GM21619 (cell line): Measurements from ENCODE around the gene HS3ST3A1.

ENCODE experiments used
- ATAC-seq: cut with Tn5 transposase; IDR thresholded peaks from one replicate; pipeline ENCODE4 v1.9.1; 2021; ENCODE audit not compliant: unreplicated experiment

HS3ST3A1 gene

DNA sequence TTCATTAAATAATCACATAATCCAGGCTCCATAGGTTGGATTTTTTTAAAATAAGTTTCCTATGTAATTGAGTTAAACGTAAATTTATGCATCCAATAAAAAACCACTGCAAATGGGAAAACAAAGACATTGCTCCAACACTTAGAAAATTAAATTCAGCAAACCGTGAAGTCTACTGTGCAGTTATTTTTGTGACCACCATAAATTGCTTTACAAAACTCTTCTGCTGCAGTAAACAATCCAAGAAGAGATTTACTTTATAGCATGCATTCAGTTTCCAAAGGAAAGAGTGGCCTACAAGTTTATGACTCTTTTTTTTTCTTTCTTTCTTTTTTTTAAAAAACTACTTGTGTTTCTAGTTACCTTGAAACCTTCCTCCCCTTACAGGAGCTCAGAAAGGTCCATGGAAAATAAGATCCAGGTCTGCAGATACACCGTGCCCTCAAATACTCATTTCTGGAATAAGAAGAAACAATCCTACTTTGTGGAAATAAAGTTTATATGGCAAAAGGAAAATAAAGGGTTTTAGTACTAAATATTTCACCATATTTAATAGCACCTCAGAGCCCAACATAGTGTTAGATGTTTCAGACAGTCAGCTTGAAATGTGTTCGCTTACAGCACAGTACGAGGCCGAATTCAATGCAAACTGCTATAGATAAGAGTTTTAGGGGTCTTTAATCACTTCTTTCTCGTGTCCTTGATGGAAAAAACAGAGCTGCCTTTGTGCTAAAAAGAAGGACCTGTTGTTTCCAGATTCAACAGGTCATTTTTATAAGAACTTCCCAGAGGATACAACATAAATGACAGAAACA, 3.2 kb downstream of the HS3ST3A1 start:
- ATAC-seq = no peak

DNA sequence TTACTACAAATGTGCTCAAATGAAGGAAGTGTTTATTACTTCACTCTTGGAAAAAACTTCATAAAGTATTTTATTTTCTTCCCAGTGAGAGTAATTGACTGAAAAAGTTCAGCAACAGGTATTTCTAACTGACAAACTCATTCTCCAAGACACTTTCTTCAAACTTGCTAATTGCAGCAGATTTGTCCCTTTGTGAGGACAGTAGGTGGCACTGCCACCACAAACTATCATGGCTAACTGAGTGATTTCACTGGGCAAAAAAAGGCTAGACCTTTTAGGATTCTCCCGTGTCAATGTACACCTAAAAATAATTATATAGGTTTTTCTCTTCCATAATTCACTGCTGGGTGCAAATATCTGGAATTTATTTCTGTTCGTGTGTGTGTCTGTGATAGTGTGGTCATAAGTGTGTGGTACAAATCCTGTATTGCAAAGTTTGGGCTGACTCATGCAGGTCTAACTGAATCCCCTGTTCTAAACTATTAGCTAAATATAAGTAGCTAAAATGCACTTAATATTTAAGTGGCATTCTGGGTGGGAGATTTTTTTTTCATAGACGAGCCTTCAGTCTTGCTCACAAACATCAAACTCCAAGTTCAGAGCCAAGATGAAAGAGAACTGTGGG, 3.9 kb downstream of the HS3ST3A1 start:
- no peak for ATAC-seq

DNA sequence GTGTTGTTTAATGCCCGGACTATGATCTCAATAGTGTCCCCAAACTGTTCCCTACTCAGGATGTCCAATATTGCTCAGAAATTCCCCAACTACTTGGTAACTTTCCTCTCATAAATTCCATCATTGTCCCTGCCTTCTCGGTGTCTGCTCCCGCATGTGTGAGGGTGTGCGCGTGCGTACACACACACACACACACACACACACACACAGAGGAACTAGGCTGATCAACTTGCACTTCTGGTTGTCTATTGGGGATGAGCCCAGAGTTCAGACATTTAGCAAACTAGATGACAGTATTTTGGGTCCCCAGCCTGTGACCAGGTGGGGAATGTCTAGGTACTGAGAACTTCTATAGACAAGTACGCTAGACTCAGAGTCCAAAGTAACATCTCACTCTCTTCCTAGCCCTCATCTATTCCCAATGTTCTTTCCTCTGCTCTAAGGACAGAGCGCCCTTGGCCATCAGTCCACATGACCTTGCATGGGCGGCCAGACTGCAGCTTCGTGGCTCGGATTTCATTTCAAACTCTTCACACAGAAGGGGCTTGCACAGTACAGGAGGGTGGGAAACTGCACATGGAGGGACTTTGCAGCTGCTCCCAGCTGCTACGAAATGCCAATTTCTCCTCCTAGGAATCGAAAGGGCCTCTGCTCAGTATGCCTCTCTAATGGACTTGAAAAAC, 5.3 kb downstream of the HS3ST3A1 start:
- ATAC-seq = no peak

DNA sequence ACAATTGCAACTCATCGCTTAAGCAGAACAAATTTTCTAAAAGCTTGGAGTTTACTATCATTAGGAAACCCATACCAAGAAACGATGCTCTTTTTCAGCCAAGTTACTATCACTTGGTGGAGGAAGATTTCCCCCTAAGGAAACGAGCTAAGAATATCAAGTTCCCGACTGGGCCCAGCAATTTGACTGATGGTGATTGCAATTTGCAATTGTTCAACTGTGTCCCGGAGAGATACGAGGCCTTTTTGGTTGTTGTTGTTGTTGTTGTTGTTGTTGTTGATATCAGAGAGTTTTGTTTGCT, 6.2 kb downstream of the HS3ST3A1 start:
- ATAC-seq = no peak

DNA sequence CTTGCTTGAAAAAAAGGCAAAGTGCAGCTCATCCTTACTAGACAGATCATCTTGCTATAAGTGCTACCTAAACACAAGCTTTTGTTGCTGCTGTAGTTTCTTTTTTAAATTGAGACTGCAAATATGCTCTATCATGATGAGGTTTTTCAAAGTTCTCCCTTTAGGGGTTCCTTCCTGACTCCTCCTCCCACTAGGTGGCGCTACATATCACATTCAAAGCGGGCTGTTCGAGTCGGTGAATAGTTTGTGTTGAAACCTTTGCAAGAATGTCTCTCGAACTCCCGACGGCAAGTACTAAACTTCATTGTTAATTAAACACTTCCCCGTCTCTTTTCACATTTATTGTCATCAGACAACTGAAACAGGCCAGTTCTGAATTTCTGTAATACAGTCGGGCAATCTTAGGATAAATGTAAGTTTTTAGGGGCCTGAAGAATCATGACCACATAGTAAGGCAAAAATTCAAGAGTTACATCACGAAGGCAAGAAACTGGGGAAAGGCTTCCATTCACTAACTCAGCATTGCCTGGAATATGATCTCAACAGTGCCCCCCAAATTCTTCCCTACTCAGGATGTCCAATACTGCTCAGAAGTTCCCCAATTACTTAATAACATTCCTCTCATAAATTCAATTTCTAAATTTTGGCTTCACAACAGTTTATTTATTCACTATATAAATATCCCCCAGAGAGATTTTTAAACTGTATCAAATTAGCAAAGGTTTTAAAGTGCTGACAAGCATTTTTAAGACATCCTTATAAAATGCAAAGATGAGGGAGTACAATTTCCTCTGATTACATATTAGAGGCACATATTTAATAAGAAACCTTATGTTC, 6.7 kb downstream of the HS3ST3A1 start:
- ATAC-seq = no peak

DNA sequence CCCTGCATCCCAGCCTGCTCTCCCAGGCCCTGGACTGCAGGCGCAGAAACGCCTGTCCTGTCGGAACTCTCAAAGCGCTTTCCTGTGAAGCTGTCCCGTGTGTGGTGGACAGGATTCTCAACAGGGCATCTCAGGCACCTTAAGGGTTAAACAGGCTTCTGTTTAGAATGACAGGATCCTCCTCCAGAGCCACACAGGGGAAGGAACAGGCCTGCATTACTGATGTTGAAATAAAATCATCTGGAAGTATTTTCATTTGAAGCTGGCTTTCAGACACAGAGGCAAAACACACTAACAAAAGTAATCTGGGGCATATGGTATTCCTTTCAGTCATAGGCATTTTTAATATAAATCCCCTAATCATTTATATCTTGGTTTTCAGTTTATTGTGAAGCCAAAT, 7.4 kb downstream of the HS3ST3A1 start:
- no peak for ATAC-seq

DNA sequence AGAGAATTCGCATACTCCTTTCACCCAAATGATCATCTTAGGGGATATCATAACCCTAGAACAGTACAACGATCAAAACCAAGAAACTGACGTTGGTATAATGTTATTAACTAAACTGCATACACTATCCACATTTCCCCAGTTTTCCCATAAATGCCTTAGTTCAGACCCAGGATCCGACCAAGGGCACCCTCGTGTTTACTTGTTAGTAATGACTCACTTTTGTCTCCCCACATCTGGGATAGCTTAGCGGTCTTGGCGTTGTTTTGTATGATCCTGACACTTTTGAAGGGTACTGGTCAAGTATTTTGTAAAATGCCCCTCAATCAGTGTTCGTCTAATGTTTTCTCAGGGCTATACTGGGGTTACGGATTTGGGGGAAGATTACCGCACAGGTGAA, 8.0 kb downstream of the HS3ST3A1 start:
- no peak for ATAC-seq

DNA sequence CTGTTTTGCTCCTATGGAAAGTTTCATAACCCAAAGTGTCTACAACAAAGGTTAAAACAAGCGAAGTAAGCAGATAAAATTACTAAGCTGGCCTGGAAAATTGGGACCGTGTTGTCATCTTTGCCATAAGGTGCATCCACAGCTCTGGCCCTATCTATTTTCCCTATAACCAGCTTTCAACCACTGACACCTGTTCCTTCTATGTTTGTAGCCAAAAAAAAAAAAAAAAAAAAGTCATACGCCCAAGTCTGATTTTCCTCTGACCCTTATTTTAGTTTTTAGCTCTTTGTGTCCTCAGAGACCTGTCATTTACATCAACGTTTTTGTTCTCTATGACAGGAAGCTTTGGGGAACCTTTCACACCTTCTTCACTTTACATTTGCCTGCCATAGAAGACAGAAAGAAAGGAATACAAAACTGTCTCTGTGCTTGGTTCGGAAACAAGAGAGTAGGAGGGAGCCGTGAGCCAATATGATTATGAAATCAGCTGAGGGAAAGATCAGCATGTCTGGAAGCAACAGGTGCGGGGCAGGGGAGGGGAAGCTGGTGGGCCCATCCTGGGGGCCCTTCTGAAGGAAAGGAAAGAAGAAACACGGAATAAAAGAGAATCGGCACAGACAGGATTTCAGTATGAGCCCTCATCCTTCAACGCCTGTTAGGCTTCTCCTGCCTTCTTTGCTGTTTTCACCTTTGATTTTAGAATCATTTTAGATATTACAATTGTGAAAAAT, 8.5 kb downstream of the HS3ST3A1 start:
- ATAC-seq = no peak

DNA sequence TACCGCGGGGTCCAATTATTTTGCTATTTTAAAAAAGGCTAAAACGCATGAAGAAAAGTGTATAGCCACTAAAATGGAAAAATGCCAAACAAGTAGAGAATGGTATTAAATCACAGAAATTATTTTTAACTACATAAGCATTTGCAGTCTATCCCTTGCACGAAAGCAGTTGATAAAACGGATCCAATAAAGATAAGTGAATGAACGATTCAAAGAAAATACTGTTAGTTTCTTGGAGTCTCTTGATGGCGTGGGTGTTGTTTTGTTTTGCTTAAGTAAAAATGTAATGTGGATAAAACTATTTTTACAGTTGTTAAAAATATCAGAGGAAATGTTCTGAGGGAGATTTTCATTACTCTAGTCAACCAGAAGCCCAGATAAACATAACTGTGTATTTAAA, 9.3 kb downstream of the HS3ST3A1 start:
- ATAC-seq = no peak

DNA sequence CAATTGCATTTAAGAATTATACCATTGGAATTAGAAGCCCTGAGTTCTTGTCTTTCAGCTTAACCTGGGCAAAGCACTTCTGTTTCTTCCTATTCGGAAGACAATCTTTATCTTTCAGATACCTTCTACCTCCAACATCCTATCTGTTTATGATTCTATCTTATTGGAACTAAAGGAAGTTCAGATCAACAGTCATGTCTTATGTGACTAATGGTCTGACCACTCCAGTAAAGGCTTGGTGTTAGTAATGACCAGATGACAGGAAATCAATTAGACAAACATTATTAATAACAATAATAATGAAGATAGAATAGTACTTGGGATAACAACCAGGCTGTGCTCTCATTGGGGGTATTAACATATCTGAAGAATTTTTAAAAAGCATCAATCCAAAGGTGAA, 11.3 kb downstream of the HS3ST3A1 start:
- no peak for ATAC-seq

DNA sequence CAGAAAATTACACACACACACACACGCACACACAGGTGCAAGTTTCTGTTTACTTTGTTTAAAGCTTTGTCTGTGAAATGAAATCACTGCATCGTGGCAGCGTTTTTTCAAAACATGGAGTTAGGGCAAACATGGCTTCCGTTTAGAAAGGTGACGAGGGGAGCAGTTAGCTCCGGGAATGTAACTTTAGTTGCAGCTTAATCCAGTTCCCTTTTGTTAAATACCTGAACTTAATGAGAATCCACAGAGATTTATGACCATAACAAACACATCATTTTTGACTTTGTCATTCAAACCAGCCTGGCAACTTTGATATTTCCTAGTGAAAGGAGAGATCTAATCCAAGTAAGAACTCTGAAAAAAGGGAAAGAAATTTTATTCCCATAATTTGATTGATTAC, 12.1 kb downstream of the HS3ST3A1 start:
- ATAC-seq = no peak

DNA sequence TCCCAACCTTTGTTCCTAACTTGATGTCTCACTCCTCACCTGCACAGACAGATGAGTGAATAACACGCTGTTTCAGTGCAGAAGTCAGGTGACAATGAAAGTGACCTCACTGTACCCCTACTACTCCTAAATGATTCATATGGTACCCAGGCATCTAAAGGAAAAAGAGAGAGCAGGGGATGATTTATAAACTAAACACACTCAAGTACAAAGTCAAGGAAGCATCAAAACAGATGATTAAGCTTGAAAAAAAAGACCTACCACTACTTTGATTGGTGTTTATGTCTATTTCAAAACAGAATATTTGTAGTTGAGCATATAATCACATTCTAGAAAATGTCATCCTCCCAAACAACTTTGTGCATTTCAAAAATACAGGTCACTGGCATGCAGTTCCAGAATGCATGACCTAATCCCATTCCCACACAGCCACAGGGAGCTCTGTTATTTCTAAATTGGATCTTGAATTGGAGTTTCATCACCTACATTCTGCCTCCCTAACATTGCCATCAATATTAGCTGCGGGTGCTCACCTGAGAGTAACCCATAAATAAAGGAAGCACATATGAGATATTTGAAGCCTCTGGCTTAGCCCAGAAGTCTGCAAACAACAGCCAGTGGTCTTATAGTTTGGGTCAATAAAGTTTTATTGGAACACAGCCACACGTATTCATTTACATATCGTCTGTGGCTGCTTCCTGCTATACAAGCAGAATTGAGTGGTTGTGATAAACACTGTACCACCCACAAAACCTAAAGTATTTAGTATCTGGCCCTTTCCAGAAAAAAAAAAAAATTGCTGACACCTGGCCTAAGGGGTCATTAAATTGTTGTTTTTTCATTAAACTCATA, 14.0 kb downstream of the HS3ST3A1 start:
- no peak for ATAC-seq

DNA sequence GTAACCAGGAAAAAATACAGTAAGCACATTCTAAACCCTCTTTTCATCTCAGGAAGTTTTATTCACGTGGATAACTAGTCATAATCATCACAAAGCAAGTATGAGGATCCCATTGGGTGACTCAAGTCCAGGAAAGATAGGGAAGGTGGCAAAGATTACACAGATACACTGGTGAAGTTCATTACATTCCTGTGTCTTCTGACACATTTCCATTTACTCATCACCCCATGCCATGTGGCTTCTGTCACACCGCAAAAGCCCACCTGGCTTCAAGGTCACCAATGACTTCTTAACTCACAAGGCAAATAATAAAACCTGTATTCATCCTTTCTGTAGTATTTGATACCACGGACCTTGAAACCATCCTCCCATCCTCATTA, 17.0 kb downstream of the HS3ST3A1 start:
- no peak for ATAC-seq

DNA sequence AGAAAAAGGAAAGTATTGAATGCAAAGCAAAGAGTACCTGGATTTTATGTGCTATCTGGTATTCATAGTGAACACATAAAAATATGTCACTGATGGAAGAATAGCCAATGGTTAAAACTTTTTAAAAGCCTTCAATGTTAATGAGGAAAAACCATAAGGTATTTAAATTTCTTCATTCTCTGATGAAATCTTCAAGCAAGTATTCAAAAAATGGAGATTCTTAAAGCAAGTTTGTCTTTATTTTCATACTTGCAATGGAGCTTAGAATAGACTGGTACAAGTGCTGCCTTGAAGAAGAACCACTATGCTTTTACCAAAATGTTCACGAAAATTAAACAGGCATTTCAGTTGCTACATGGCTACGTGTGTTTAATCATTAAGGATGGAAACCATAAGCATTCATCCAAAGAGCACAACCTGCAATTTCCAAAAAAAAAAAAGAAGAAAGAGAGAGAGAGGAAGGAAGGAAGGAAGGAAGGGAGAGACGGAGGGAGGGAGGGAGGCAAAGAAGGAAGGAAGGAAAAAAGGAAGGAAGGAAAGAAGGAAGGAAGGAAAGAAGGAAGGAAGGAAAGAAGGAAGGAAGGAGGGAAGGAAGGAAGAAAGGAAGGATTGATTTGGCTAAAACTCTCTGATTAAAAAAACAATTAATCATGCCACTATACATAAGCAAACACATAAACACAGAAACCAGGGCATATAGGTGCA, 17.6 kb downstream of the HS3ST3A1 start:
- ATAC-seq = no peak

DNA sequence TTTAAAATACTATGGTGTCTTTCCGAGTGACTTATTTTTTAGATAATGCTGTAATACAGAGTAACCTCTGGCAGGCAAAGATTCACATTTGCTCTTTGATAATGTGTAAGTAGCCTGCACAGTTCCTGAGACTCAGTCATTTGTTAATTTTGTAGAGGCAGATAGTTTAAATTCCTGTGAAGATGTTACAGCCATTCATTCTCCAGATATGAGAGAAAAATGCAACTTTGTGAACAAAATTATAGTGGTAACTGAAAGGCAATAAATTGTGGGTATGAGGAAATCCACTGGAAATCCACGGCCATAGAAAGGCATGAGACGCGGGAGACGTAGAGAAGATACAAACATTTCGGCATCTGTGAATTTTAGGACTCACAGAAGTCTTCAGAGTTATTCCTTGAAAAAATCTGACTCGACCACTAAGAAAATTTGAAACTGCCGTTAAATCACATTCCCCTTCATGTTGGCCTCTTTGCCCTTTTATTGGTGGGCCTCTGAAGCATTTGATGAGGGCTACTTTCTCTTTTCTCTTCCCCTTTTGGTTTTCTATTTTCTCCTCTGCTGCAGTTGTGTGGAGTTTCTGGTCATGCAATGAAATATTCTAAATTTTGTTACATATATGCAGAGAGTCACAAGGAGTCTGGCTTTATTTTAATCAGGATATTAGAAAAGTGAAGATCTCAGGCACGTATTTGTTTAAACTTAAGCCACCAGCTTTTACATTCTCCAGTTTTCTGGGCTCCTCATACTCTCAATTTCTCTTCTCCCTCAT, 18.8 kb downstream of the HS3ST3A1 start:
- ATAC-seq = no peak

DNA sequence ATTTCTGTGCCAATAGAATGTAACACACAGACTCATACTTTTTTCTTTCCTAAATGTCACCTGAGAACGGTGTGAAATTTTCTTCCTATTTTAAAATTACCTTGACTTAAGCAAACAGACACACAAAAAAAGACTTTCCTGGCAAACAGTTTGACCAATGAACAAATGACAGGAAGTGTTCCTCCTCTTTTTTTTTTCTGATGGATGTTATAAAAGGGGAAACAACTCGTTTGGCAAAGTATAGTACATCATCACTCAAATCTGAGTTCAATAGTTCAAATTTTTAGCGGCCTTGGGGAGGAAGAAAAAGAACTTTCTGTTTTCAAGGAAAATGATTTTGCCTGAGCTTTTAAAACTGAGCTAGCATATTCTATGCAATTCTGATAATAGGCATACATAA, 19.8 kb downstream of the HS3ST3A1 start:
- no peak for ATAC-seq

DNA sequence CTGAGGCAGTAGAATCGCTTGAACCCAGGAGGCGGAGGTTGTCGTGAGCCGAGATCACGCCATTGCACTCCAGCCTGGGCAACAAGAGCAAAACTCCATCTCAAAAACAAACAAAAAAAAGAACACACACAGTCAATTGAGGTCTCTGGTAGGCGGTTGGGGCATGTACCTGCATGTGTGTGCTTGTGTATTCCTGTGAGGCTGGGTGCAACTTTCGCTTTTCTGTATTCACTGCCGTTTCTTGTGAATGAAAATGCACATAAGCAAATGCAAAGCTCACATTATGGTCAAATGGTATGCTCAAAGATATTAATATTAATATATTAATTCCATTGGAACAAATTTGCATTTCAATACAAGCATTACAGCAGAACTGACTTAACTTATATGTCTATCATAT, 20.9 kb downstream of the HS3ST3A1 start:
- ATAC-seq = no peak

DNA sequence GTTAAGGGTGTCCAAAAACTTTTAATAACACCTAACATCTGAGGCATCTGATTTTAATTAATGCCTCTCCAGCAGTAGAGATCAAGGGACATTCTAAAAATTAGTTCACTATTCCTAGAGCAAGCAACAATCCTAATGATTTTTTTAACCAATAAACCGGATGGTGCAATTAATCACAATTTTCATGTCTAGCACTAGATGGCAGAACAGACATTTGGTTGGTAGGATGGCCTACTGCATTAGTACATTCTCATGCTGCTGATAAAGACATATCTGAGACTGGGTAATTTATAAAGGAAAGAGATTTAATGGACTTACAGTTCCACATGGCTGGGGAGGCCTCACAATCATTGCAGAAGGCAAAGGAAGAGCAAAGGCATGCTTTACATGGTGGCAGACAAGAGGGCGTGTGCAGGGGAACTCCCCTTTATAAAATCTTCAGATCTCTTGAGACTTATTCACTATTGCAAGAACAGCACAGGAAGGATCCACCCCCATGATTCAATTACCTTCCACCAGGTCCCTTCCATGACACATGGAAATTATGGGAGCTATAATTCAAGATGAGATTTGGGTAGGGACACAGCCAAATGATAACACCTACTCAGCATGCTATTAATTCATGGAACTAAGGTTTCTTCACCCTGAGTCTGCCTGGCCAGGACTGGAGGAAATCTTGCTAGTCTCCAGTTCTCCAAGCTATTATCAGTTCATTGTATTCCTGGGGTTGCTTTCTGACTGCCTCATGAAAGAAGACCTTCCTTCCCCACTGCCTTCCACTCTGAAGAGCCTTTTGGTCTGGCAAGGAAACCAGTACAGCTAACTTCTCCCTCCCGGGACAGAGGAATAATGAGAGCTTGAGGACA, 24.8 kb downstream of the HS3ST3A1 start:
- no peak for ATAC-seq
